HEK293 (cell line): ENCODE results near the gene ZCCHC17.

Source experiments
- CTCF ChIA-PET: fragments of 350-600 bp; formaldehyde crosslinking; extraction: SDS; loops from one replicate; lab custom pipeline; 2021; ENCODE audit warnings: antibody characterized with exemption; lab: Yijun Ruan, JAX
- POLR2A ChIA-PET: fragments of 300-600 bp; formaldehyde crosslinking; extraction: SDS; loops from one replicate; lab custom pipeline; 2020; ENCODE audit warnings: antibody characterized with exemption, inconsistent platforms; lab: Yijun Ruan, JAX
- H3K27ac ChIP-seq: fragments of 200-500 bp; sonication (Bioruptor generic); 2 replicates; pipeline ENCODE4 v1.5.1; 2014; ENCODE audit warnings: low read depth, low read length, control low read depth, inconsistent platforms; ENCODE audit errors: extremely low read depth
- H3K36me3 ChIP-seq, 2 experiments: fragments of 200-500 bp in 1 of 2; sonication (Bioruptor generic) in 1 of 2; 1 replicate in 1 of 2; 2 replicates in 1 of 2; pipeline ENCODE4 v1.5.1; 2014 to 2017; ENCODE audit warnings: inconsistent platforms in 2 of 2, low read length in 2 of 2; ENCODE audit not compliant: control insufficient read depth in 2 of 2, insufficient read depth in 1 of 2
- H3K4me1 ChIP-seq: fragments of 200-500 bp; sonication (Bioruptor generic); 2 replicates; pipeline ENCODE4 v1.5.1; 2014; ENCODE audit warnings: mild to moderate bottlenecking, low read length, inconsistent platforms; ENCODE audit not compliant: control insufficient read depth, insufficient read depth
- H3K4me3 ChIP-seq: 2 replicates; pipeline ENCODE4 v1.5.1; 2011; ENCODE audit warnings: low read depth, mild to moderate bottlenecking, control low read depth, low read length, moderate library complexity
- H3K9me3 ChIP-seq: fragments of 200-500 bp; sonication (Bioruptor generic); 2 replicates; pipeline ENCODE4 v1.5.1; 2014; ENCODE audit warnings: low read depth, low read length, inconsistent platforms; ENCODE audit not compliant: control insufficient read depth, insufficient read depth
- AEBP2 ChIP-seq: fragments of 450-650 bp; formaldehyde crosslinking; IDR thresholded peaks from 2 replicates; pipeline ENCODE4 v1.5.1; 2016; ENCODE audit warnings: missing biosample characterization, missing genetic modification characterization, borderline replicate concordance
- GLIS1 ChIP-seq: fragments of 450-650 bp; formaldehyde crosslinking; IDR thresholded peaks from 2 replicates; pipeline ENCODE4 v1.5.1; 2016; ENCODE audit warnings: missing biosample characterization, missing genetic modification characterization
- IKZF3 ChIP-seq: fragments of 450-650 bp; IDR thresholded peaks from 2 replicates; pipeline ENCODE4 v1.5.0; 2018; ENCODE audit warnings: missing biosample characterization, mild to moderate bottlenecking, missing genetic modification characterization, moderate library complexity
- ZBTB8A ChIP-seq: fragments of 450-650 bp; formaldehyde crosslinking; IDR thresholded peaks from 2 replicates; pipeline ENCODE4 v1.5.1; 2016; ENCODE audit warnings: missing biosample characterization, missing genetic modification characterization
- ZNF121 ChIP-seq: fragments of 450-650 bp; formaldehyde crosslinking; IDR thresholded peaks from 2 replicates; pipeline ENCODE4 v1.5.1; 2016; ENCODE audit warnings: missing biosample characterization, missing genetic modification characterization
- ZNF175 ChIP-seq: fragments of 450-650 bp; formaldehyde crosslinking; IDR thresholded peaks from 2 replicates; pipeline ENCODE4 v1.5.1; 2016; ENCODE audit warnings: missing biosample characterization, missing genetic modification characterization
- ZNF350 ChIP-seq: fragments of 450-650 bp; formaldehyde crosslinking; IDR thresholded peaks from 2 replicates; pipeline ENCODE4 v1.5.0; 2017; ENCODE audit warnings: missing biosample characterization, mild to moderate bottlenecking, missing genetic modification characterization
- ZNF391 ChIP-seq: fragments of 450-650 bp; formaldehyde crosslinking; IDR thresholded peaks from 2 replicates; pipeline ENCODE4 v1.5.1; 2016; ENCODE audit warnings: low read depth, missing biosample characterization, missing genetic modification characterization, borderline replicate concordance
- ZNF426 ChIP-seq: fragments of 450-650 bp; formaldehyde crosslinking; IDR thresholded peaks from 2 replicates; pipeline ENCODE4 v1.5.1; 2017; ENCODE audit warnings: missing biosample characterization, missing genetic modification characterization, mild to moderate bottlenecking, inconsistent platforms, moderate library complexity
- ZNF558 ChIP-seq: fragments of 450-650 bp; formaldehyde crosslinking; IDR thresholded peaks from 2 replicates; pipeline ENCODE4 v1.5.1; 2016; ENCODE audit warnings: missing biosample characterization, missing genetic modification characterization
- ZNF561 ChIP-seq: fragments of 450-650 bp; IDR thresholded peaks from 2 replicates; pipeline ENCODE4 v1.5.1; 2018; ENCODE audit warnings: missing biosample characterization, missing genetic modification characterization, borderline replicate concordance
- ZNF624 ChIP-seq: fragments of 450-650 bp; formaldehyde crosslinking; IDR thresholded peaks from 2 replicates; pipeline ENCODE4 v1.5.1; 2017; ENCODE audit warnings: missing biosample characterization, missing genetic modification characterization
- ZNF701 ChIP-seq: fragments of 450-650 bp; formaldehyde crosslinking; IDR thresholded peaks from 2 replicates; pipeline ENCODE4 v1.5.1; 2016; ENCODE audit warnings: missing biosample characterization, missing genetic modification characterization
- ZXDB ChIP-seq: fragments of 450-650 bp; formaldehyde crosslinking; IDR thresholded peaks from 2 replicates; pipeline ENCODE4 v1.5.1; 2016; ENCODE audit warnings: missing biosample characterization, missing genetic modification characterization
- TF ChIP-seq, protein P1 (sequence below): fragments of 450-650 bp; formaldehyde crosslinking; IDR thresholded peaks from 2 replicates; pipeline ENCODE4 v1.5.1; 2016; ENCODE audit warnings: missing biosample characterization, missing genetic modification characterization
- TF ChIP-seq, protein P2 (sequence below): fragments of 450-650 bp; IDR thresholded peaks from 2 replicates; pipeline ENCODE4 v1.5.1; 2018; ENCODE audit warnings: missing biosample characterization, missing genetic modification characterization
- TF ChIP-seq, protein P3 (sequence below): fragments of 450-650 bp; formaldehyde crosslinking; IDR thresholded peaks from 2 replicates; pipeline ENCODE4 v1.5.1; 2016; ENCODE audit warnings: missing biosample characterization, missing genetic modification characterization

The ZCCHC17 gene

DNA sequence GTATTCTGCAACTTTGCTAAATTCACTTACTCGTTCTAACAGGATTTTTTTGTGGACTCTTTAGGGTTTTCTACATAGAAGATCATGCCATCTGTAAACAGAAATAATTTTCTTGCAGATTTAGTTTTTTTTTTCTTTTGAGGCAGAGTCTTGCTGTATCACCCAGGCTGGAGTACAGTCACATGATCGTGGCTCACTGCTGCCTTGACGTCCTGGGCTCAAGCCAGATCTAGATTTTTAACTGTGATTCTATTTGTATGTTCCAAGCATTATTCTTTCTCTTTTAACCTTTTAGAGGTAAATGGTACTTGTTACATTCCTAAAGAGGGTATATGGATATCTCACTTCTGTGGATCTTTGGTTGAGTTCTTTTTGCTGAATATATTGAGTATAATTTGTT, 57.5 kb downstream of the ZCCHC17 start:
- Histone ChIP-seq H3K27ac (no peak overlapping the region), H3K36me3 (peaks cover 15 to 64% of the 10 kb centered on the region in 2 experiments), H3K4me1 (no peaks in the 10 kb centered on the region)
- ChIA-PET POLR2A (no interaction called here), CTCF (interaction anchor here (0.6 kb wide), 1 partner anchor 1940 kb away, joined by 7 read pairs; no protein-coding TSS in a partner anchor)
- TF ChIP-seq ZNF561 (tag by site-specific recombination) (no peak), IKZF3 (tag by site-specific recombination) (no peak), ZNF624 (no peak)
- TF ChIP-seq, protein P1, sequence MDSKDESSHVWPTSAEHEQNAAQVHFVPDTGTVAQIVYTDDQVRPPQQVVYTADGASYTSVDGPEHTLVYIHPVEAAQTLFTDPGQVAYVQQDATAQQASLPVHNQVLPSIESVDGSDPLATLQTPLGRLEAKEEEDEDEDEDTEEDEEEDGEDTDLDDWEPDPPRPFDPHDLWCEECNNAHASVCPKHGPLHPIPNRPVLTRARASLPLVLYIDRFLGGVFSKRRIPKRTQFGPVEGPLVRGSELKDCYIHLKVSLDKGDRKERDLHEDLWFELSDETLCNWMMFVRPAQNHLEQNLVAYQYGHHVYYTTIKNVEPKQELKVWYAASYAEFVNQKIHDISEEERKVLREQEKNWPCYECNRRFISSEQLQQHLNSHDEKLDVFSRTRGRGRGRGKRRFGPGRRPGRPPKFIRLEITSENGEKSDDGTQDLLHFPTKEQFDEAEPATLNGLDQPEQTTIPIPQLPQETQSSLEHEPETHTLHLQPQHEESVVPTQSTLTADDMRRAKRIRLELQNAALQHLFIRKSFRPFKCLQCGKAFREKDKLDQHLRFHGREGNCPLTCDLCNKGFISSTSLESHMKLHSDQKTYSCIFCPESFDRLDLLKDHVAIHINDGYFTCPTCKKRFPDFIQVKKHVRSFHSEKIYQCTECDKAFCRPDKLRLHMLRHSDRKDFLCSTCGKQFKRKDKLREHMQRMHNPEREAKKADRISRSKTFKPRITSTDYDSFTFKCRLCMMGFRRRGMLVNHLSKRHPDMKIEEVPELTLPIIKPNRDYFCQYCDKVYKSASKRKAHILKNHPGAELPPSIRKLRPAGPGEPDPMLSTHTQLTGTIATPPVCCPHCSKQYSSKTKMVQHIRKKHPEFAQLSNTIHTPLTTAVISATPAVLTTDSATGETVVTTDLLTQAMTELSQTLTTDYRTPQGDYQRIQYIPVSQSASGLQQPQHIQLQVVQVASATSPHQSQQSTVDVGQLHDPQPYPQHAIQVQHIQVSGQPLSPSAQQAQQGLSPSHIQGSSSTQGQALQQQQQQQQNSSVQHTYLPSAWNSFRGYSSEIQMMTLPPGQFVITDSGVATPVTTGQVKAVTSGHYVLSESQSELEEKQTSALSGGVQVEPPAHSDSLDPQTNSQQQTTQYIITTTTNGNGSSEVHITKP (tag by site-specific recombination) = no peak
- TF ChIP-seq, protein P2, sequence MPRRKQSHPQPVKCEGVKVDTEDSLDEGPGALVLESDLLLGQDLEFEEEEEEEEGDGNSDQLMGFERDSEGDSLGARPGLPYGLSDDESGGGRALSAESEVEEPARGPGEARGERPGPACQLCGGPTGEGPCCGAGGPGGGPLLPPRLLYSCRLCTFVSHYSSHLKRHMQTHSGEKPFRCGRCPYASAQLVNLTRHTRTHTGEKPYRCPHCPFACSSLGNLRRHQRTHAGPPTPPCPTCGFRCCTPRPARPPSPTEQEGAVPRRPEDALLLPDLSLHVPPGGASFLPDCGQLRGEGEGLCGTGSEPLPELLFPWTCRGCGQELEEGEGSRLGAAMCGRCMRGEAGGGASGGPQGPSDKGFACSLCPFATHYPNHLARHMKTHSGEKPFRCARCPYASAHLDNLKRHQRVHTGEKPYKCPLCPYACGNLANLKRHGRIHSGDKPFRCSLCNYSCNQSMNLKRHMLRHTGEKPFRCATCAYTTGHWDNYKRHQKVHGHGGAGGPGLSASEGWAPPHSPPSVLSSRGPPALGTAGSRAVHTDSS (tag by site-specific recombination) = no peak
- TF ChIP-seq, all 188 proteins: peak for 0
- Histone ChIP-seq H3K9me3 (no peaks in the 10 kb centered on the region), H3K4me3 (no peak overlapping the region)

- Histone ChIP-seq H3K36me3 (peaks cover under 1 to 61% of the 10 kb centered on the region in 2 experiments; a peak in 2 of 3 replicates), H3K4me1 (no peaks in the 10 kb centered on the region), H3K27ac (no peak overlapping the region), H3K4me3 (no peak overlapping the region), H3K9me3 (no peaks in the 10 kb centered on the region)
- POLR2A ChIA-PET = no interaction called here
- TF ChIP-seq ZNF175 (tag by site-specific recombination) = no peak
- CTCF ChIA-PET = interaction anchor here (0.5 kb wide), 1 partner anchor 172 kb away, joined by 3 read pairs; no protein-coding TSS in a partner anchor
Observed at GRCh38 chr1:31356427-31356826, 59.6 kb downstream of the ZCCHC17 start.

DNA sequence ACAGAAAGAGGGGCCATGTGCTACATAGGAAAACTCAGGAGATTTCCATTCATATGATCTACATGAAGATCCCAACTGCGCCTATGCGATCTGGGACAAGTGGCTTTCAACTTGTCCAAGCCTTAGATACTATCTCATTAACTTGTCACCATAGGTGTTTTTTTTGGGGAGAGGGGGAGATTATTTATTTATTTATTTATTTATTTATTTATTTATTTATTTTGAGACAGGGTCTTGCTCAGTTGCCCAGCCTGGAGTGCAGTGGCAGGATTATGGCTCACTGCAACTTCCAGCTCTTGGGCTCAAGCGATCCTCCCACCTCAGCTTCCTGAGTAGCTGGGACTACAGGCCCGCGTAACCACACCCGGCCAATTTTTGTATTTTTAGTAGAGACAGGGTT, 64.8 kb downstream of the ZCCHC17 start:
- POLR2A ChIA-PET = interaction anchor here (1.0 kb wide), 1 partner anchor 65 kb away, joined by 3 read pairs; the partner anchor contains the start of genes SNRNP40 and ZCCHC17
- no peak for TF ChIP-seq ZNF701 (tag by site-specific recombination)
- peak; percentile 70 for TF ChIP-seq ZNF426 (tag by site-specific recombination)
- 0 out of 2 replicates have a peak, but pooled peaks have one; percentile 44 for TF ChIP-seq ZNF558 (tag by site-specific recombination)
- TF ChIP-seq ZNF121 (tag by site-specific recombination) = peak; percentile 36; the same call in 1 of the 2 replicates
- TF ChIP-seq ZBTB8A (tag by site-specific recombination) = peak; percentile 52; the same call in 1 of the 2 replicates
- no peak for TF ChIP-seq ZNF391 (tag by site-specific recombination)
- no peak for TF ChIP-seq ZNF350 (tag by site-specific recombination)
- no peak for TF ChIP-seq AEBP2 (tag by site-specific recombination)
- TF ChIP-seq, protein P3, sequence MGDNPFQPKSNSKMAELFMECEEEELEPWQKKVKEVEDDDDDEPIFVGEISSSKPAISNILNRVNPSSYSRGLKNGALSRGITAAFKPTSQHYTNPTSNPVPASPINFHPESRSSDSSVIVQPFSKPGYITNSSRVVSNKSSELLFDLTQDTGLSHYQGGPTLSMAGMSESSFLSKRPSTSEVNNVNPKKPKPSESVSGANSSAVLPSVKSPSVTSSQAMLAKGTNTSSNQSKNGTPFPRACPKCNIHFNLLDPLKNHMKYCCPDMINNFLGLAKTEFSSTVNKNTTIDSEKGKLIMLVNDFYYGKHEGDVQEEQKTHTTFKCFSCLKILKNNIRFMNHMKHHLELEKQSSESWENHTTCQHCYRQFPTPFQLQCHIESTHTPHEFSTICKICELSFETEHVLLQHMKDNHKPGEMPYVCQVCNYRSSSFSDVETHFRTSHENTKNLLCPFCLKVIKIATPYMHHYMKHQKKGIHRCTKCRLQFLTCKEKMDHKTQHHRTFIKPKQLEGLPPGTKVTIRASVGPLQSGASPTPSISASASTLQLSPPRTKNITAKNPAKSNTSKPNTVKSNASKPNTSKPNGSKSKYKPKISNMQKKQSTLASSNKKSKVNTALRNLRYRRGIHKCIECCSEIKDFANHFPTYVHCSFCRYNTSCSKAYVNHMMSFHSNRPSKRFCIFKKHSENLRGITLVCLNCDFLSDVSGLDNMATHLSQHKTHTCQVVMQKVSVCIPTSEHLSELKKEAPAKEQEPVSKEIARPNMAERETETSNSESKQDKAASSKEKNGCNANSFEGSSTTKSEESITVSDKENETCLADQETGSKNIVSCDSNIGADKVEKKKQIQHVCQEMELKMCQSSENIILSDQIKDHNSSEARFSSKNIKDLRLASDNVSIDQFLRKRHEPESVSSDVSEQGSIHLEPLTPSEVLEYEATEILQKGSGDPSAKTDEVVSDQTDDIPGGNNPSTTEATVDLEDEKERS = no peak
- no peak for TF ChIP-seq GLIS1 (tag by site-specific recombination)
- TF ChIP-seq ZXDB = peak; percentile 35; the same call in 1 of the 2 replicates

More for the DNA sequence above, 64.8 kb downstream of the ZCCHC17 start:
- Histone ChIP-seq H3K27ac (no peak overlapping the region), H3K9me3 (no peaks in the 10 kb centered on the region), H3K4me3 (no peak overlapping the region), H3K4me1 (no peaks in the 10 kb centered on the region), H3K36me3 (peaks cover 0 to 59% of the 10 kb centered on the region in 2 experiments; a peak in 1 of 3 replicates)
- CTCF ChIA-PET = interaction anchor here (1.0 kb wide), 2 partner anchors 14 to 177 kb away, joined by 3 read pairs; no protein-coding TSS in a partner anchor
